ENCODE data around the gene CYP2J2. TPM values are rescaled to one million over a fixed set of nuclear protein-coding genes. Genes with fewer than 3 reads are reported as not detected.
"Not testable (repeated sequence)": the region's sequence is repeated elsewhere in the genome, so short reads cannot be mapped to it uniquely, and the experiment has no call there.

Gene CYP2J2
- polyA plus RNA-seq, 3 donors: 0.72 to 1.0 (median 1.00) TPM

GRCh38 chr1:59878370-59878769, 48.2 kb downstream of the CYP2J2 start:
- no peak for DNase-seq (ENCODE audit: low read depth in 3 of 3, low spot score in 2 of 3)

- DNase-seq (ENCODE audit: low read depth in 3 of 3, low spot score in 2 of 3): no peak
Measured at GRCh38 chr1:59877108-59877682, 49.4 kb downstream of the CYP2J2 start.

- DNase-seq (ENCODE audit: low read depth in 3 of 3, low spot score in 2 of 3): no peak
Measured at GRCh38 chr1:59871746-59872145, 54.8 kb downstream of the CYP2J2 start.

GRCh38 chr1:59866462-59866861, 60.1 kb downstream of the CYP2J2 start:
- DNase-seq (ENCODE audit: low read depth in 3 of 3, low spot score in 2 of 3): no peak

- no peak for DNase-seq (ENCODE audit: low read depth in 3 of 3, low spot score in 2 of 3)
Measured at GRCh38 chr1:59857679-59858354, 68.8 kb downstream of the CYP2J2 start.

GRCh38 chr1:59856725-59857338, 69.7 kb downstream of the CYP2J2 start:
- DNase-seq (ENCODE audit: low read depth in 3 of 3, low spot score in 2 of 3): no peak

- DNase-seq (ENCODE audit: low read depth in 3 of 3, low spot score in 2 of 3): not testable (repeated sequence)
Measured at GRCh38 chr1:59855297-59855696, 71.3 kb downstream of the CYP2J2 start.

- no peak for DNase-seq (ENCODE audit: low read depth in 3 of 3, low spot score in 2 of 3)
Measured at GRCh38 chr1:59852117-59852516, 74.5 kb downstream of the CYP2J2 start.

GRCh38 chr1:59846895-59847282, 79.7 kb downstream of the CYP2J2 start:
- DNase-seq (ENCODE audit: low read depth in 3 of 3, low spot score in 2 of 3): no peak

- DNase-seq (ENCODE audit: low read depth in 3 of 3, low spot score in 2 of 3): no peak
Measured at GRCh38 chr1:59846209-59846894, 80.2 kb downstream of the CYP2J2 start.

- no peak for DNase-seq (ENCODE audit: low read depth in 3 of 3, low spot score in 2 of 3)
Measured at GRCh38 chr1:59845091-59845490, 81.5 kb downstream of the CYP2J2 start.

Other genes with a start within 250 kb of the CYP2J2 start
- gene HOOK1, start 111.8 kb downstream of the CYP2J2 start, polyA plus RNA-seq (ENCODE audit: insufficient read length in 3 of 3): 10 to 100 TPM; 68.5 to 84.2 (median 76.2) TPM
- under 1 TPM; 0.25 to 0.47 (median 0.27) TPM for gene C1orf87, start 147.0 kb upstream of the CYP2J2 start, polyA plus RNA-seq (ENCODE audit: insufficient read length in 3 of 3)